MV-4-11 (cell line): ENCODE results near the gene CELF4.
A peak's percentile ranks its signal among the peaks of the same experiment; 100 is the strongest.
"Not testable (repeated sequence)": the region's sequence is repeated elsewhere in the genome, so short reads cannot be mapped to it uniquely, and the experiment has no call there.

ENCODE experiments used
- DNase-seq: peaks from one replicate; lab custom pipeline; 2025; lab: John Stamatoyannopoulos, UW

The CELF4 gene

DNA sequence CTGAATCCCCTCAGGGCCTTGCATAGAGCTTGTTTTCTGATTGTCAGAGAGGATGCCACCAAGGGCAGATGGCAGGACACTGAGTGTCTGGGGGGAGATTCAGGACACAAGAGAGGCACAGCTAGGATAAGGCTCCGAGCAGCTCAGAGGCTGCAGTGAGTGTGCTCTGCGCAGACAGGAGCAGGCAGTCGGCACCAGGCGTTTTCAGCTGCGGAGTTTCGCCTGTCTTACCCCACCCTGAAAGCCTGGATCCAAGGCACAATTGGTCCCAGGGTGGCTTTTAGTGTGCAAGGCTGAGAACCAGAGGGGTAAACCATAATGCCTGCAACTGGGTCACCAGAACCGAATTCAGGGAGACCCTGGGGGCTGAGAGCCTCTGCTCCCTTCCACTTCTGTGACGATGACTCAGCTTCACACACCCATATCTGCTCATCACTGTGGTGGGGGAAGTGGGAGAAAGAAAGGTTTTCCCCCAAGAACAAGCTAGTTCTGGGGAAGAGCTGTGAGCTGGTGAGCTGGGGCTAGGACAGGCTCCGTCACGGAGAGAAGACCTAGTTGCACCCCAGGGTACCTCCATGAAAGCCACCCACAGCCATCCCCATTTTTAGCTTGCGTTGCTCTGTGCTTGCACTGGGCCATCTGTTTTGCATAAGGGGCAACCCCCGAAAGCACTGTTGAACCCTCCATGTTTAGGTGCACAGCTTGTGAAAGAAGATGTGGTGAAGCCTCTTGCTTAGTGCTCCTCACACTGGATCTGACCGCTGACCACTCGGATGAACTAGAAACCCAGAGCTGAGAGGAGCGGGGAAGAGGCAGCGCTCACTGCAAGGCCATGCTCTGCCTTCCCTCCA lies 173.7 kb downstream of the CELF4 start:
- peak; percentile 52 for DNase-seq

DNA sequence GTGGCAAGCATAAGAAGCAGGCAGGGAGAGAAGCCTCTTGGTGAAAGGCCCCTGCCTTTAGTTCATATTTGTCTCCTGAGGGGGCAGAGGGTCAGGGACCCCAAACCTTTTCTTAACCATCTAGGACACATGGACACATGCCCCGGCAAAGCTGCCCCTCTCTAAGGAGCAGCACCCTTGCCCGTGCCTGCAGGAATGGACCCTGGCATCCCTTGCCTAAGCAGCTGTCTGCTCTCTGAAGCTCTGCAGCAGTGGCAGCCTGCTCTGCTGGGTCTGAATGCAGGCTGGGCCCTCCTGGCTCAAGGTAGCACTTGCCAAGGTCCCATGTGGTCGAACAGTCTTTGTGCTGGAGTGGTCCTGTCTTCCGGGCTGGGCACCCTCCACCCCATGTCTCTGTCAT lies 174.4 kb downstream of the CELF4 start:
- DNase-seq = no peak

DNA sequence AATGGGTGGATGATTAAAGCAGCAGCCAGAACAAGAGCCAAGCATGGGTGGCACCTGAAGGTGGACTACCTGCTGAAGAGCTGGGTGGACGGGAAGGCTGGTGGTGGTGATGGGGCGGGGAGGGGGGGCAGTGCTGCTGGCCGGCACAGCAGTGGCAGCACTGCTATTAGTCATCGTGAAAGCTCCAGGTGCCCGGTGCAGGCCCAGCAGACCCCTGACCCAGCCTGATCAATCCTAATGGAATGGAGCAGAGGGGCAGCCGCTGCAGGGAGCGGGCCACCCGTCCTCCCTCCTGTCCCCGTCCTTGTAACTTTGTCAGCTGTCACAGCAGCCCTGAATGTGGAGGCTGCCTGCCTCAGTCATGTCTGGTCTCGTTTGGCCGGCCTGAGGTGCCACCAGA lies 174.9 kb downstream of the CELF4 start:
- no peak for DNase-seq

DNA sequence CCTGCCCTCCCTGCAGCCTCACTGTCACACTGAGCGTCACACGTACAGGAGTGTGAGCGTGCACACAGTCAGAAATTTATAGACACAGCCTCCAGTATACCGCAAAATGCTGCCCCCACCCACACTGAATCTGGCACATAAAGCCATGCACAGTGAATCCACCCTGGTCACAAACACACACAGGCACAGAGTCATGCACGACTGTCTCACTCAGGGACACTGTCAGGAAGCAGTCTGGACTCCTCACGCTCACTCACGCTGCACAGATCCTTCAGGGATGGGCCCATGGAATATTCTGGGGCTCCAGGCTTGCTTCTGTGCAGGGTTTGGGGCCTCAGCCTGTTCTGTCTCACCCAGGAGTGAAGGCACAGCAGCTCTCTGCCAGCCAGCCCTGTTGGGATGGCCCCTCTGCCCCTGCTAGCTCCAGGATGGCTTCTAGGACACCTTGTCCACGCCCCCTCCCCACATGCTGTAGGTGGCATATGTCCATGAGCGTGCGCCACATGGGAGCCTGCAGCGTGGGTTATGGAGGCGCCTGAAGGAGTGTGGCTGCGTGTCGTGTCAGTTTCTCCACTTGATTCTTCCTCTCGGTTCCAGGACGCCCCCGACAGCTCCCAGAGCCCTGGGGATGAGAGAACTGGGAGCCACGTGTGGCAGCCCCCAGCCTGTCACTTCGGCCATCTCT lies 175.8 kb downstream of the CELF4 start:
- no peak for DNase-seq

DNA sequence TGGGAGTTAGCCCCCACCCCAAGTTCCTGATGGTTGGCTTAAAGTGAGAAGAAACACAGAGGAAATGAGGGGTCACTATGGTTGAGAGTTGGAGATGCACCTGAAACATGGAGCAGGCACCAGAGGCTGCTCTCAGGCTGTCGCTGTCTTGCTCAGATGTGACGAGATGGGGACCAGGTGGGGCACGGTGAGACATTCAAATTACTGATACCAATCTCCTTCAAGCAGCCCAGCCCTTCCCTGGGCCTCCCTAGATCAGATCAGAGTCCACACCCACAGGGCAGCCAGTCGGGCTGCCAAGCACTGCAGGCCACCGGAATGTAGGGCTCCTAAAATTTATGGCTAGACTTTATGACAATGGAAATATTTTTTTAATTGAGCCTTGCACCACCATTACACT lies 176.6 kb downstream of the CELF4 start:
- DNase-seq = no peak

DNA sequence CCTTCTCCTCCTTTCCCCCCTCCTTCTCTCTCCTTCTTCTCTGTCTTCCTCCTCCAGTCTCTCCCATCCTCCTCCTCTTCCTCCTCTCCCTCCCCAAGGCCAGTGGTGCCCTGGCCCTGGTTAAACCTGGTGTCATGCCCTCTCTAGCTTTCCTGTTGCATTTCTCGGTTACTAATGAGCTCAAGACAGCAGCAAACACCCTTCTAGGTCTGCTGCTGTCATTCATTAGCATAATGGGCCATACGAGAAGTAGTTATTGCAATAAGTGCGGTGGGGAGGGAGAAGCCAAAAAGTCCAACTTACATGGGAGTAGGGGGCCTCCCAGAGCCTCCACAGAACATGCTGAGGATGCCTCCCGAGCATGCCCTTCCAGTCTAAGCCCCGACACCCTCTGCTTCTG lies 177.2 kb downstream of the CELF4 start:
- DNase-seq = no peak

DNA sequence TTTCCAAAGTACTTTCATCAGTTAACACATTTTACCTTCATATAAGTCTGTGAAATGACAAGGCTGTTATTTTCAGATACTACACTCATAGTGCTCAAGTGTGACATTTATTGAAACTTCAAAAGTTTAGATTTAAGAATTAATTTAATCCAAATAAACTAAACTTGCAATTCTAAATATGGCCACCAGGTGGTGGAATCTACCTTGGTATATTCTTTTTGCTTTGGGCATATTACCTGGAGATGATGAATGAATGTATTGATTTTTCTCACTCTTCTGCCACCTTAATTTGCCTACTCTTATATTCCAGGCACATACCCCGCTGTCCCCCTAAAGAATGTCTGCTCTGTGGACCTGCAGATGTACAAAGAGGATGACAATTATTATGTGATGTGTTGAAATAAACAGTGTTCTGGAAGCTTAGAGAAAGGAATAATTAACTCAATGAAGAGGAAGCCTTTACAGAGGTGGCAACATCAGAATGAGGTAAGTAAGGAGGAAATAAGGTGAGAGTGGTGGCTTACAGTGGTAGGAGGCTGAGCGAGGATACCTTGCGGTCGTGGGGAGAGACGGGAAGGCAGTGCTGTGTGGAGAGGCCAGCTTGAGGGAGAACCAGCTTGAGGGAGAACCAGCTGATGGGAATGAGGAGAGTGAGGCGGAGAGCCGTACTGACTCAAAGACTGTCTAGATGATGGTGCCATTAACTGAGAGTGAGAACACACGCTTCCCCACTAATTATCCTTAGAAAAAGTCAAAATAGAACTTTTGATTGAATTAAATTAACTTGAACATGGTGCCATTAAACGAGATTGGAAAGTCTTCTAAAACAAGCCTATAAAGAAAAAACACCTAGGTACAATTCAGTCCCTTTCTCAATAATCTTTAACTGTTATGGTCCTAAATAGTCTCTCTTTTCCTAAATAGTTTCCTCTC lies 179.5 kb downstream of the CELF4 start:
- DNase-seq = peak; percentile 31

DNA sequence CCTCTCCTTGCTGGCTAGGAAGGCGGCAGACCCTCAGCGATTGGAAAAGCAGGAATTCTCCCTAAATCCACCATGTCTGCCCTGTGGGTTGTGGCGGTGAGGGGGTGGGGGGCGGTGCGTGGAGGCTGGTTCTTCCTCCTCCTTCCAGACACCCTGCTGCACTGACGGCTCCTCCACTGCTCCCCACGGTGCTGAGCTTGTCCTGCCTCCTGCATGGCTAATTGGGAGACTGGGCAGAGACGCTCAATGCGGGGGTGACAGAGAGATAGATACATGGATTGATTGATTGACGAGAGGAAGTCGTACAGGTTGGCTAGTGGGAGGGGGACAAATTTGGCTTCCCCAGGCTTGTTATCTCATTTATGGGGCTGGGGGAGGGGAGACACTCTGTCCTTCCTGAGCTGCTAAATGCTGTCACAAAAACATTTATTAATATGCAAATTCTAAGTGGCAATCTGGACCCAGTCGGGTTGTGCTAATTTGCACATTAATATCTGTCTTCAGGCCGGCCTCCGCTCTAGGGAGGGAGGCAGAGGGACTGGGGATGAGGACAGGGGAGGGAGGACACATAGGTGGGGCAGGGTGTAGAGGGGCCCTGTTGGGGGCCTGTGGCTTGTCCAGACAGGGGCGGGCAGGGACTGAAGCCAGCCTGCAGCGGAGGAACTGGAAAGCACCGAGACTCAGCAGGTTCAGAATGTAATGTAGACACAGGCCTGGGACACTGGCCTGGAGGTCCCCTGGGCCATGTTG lies 181.6 kb downstream of the CELF4 start:
- DNase-seq = no peak

DNA sequence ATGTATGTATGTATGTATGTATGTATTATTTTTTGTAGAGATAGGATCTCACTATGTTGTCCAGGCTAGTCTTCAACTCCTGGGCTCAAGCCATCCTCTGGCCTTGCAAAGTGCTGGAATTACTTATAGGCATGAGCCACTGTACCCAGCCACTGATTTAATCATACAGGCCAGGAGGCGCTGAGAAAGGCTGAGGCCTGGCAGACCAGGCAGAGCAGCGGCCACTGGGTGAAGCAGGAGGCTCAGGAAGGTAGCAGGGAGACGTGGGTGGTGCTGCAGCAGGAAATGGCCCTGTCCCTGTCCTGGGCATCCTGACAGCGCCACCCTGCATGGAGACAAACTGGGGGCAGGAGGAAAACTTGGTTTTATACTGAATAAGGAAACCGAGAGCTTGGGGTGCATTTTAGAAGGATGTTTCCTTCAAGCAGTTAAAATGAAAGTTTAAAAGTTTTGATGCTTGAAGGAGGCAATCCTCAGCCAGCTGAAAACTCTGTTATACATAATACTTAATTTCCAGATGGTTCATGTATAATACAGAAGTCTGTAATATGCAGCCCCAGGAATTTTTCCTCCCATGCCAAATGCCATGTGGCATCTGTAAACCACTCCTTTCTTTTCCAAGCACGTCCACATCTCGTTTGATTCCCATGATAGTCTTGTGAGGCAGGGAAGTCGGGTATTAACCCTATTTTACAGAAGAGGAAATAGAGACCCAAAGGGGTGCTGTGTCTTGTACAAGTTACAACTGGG lies 182.4 kb downstream of the CELF4 start:
- no peak for DNase-seq

DNA sequence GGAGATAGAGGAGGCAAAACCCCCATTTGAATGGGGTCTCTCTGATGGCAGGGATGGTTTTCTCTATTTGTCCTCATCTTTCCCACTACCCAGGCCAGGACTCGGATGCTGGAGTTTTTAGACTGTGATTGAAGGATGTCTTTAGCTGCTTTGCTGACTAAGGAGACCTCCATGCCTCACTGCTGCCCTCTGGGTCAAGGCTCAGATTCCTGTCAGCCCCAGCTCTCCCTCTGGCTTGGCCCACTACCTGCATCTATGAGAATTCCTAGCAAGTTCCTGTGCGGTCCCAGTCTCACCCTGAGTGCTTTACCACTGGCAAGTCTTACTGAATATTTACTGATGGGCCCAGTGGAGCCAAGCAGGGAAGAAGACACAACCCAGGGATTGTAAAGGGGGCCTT lies 184.0 kb downstream of the CELF4 start:
- DNase-seq = no peak

DNA sequence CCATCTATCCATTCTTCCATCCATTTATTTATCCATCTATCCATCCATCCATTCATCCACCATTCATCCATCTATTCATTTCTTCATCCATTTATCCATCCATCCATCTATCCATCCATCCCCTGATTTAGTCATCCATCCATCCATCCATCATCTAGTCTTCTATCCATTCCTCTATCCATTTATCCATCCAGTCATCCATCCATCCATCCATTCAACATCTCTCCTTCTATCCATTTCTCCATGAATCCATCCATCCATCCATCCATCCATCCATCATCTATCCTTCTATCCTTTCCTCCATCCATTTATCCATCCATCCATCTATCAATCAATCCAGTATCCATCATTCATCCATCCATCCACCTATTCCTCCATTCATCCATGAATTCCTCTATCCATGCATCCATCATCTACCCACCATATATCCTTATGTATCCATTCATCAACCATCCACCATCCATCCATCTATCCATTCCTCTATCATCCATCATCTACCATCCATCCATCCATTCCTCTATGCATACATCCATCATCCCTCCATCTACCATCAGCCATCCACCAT lies 185.0 kb downstream of the CELF4 start:
- no peak for DNase-seq

DNA sequence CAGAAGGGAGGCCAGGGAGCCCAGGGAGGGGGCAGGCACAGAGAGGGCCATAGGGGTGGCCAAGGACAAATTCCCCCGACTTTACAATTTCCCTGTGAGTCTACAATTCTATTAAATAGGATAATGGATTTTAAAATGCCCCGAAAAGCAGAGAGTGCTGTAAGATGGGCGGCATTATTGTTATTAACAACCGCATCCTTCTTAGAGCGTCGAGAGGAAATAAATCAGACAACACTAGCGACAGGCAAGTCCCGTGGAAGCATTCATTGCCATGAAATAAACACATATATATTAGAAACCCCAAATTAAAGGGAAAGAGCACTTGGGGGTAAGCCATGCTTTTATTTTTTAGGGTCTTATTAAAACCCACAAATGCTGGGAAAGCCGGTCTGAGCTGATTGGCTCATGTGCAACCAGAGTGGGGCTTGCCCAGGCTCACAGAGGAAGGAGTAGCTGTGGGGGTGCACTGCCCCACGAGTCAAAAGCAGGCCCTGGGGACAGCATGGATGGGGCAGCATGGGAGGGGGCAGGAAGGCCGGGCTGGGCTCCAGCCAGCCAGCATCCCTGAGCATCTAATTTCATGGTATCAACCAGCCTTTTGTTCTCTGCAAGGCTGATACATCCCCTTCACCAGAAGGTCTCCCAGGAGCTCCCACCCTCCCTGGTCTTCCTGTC lies 187.1 kb downstream of the CELF4 start:
- no peak for DNase-seq

DNA sequence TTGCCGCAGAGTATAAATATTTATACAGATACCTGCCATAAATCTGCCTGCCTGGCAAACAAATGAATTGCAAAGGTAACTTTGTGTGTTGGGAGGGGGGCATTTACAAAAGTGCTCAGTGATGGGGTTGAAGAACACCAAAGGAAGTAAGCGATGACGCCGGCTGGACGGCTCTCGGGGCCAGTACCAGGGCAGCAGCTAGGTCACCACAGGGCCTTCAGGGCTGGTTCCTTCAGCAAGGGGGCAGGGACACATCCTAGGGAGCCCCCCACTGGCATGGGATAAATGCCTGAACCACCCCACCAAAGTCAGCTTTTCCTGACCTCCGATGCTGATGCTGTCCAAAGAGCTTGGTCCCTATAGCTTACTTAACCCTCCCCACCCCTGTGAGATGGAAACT lies 190.4 kb downstream of the CELF4 start:
- no peak for DNase-seq

DNA sequence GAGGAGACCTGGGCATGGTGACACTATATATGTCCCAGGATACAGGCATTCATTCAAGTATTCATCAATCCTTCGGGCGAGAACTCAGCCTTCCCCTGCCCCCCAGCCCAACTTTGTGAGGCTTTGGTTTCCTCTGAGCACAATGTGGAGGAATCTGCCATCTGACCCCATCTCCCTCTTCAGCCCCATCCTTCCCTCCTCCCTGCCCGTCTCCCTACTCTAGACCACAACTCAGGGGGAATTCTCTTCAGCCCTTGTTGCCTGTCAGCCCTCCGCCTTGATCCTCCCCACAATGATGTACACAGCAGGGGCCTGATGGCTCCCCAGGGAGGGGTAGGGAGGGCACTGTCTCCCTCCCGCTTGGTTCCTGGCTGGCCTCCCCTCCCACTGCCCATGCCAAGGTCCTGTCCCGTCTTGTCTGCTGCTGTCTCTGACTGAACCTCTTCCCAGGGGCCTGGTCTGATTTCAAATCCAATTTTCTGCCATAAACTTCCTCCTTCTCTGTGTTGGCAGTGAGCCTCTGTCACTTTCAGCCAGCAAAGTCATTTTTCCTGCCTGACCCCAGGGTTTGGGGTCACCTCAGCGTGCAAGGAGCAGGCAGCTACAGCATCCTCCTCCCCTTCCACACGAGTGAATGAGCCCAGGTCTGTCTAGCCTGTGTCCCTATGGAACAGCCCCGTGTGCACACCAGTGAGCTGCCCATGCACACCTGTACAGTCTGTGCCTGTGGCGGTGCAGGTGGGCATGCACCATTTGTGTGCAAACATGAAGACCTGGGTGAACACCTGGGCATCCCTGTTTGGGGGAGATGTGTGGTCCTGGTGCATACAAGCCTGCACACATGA lies 197.3 kb downstream of the CELF4 start:
- DNase-seq = no peak

DNA sequence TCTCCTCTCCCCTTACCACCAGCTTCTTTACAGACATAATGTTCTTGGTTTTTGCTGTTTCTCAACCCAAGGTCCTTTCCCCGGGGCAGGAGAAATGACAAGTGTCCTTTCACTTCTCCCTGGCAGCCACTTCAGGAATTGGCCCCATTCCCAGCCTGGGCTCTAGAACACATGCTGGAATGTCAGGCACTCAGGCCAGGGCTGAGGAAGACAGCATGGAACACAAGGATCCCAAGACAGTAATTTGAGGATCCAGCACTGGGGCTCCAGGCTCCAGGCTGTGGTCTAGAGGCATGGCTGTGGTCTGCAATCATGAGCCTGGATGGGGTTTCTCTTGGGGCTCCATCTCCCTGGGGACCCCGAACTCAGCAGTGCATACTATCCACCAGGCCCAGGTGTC lies 201.4 kb downstream of the CELF4 start:
- no peak for DNase-seq

DNA sequence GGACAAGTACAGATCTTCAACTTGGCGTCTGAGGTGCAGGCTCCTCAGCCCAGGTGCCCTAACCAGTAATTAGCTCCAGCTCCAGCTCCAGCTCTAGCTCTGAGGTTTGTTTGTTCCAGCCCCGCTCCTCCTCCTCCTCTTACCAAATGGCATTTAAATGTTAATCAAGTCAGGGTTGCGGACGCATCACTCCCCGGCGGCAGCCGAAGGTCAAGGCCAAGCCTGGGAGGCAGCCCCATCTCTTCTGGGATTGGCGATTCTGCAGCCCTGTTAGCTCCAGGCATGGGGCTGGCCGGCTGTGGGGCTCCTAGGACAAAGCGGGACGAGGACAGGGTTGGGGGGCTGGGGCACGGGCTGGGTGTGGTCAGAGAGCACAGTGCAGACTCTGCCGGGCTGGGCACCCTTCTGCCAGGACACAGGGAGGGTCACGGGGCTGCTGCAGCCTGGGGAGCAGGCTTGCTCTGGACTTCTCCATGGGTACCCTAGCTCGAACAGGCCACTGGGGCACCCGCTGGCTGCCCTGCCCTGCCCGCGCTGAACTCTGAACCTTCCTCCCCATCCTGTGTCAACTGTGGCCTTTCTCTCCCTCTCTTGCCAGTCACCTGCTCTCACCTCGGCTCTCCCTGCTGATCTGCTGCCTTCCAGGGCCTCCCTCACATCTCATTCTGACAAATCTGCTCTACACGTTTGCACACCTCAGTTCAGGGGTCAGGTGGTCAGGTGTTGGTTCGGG lies 203.3 kb downstream of the CELF4 start:
- no peak for DNase-seq

DNA sequence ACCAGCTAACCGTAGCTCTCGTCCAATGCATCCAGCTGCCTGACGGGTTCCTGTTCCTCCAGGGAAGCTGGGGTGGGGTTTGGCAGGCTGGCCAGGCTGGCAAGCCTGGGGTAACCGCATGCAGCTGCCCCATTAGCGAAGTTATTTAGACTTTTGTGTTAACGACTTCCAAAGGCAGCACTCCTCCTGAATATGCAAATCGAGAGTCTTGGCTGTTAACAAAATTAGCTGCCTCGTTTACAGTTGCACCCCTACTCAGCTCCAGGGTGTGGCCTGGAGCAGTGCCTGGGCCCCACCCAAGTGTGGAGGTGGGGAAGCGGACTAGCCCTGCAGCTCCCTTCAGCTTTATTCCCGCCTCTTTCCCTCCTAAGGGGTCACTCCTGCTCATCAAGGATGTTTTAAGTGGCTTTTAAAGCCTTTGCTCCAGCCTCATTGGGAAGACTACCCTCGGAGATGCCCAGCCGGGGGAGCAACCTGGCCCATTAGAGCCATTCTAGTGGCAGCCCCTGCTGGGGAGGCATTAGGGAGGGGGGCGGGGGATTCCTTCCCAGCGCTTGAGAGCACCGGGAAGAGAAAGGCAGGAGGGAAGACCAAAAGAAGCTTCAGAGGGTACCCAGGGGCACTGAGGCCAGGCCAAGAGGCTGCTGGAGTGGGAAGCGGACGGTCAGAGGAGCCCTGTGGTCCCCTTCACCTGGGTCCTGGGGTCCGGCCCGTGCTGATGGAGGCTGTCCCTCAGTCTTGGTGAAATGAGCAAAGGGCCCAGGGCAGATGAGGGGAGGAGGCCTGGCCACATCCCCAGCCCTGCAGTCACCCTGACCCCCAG lies 204.1 kb downstream of the CELF4 start:
- peak; percentile 72 for DNase-seq

DNA sequence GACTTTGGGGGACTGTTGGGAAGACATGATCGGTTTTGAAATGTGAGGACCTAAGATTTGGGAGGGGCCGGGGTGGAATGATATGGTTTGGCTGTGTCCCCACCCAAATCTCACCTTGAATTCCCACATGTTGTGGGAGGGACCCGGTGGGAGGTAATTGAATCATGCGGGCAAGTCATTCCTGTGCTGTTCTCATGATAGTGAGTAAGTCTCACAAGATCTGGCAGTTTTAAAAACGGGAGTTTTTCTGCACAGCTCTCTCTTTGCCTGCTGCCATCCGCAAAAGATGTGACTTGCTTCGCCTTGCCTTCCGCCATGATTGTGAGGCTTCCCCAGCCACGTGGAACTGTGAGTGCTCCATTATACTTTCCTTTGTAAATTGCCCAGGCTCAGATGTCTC lies 207.5 kb downstream of the CELF4 start:
- not testable (repeated sequence) for DNase-seq
